NCI-H2029 (cell line): ENCODE data around the gene ZNF574.

Experiments
- DNase-seq: peaks from one replicate; lab custom pipeline; 2025; lab: John Stamatoyannopoulos, UW

Gene ZNF574

GRCh38 chr19:42054205-42054604 lies 21.8 kb upstream of the ZNF574 start:
- no peak for DNase-seq

- no peak for DNase-seq
Observed at GRCh38 chr19:42057846-42058245, 18.1 kb upstream of the ZNF574 start.

GRCh38 chr19:42059196-42059595 lies 16.8 kb upstream of the ZNF574 start:
- DNase-seq, result no peak

GRCh38 chr19:42060117-42060516 lies 15.8 kb upstream of the ZNF574 start:
- DNase-seq, result no peak

- no peak for DNase-seq
Observed at GRCh38 chr19:42062381-42062780, 13.6 kb upstream of the ZNF574 start.

GRCh38 chr19:42064432-42064831 lies 11.5 kb upstream of the ZNF574 start:
- no peak for DNase-seq

- DNase-seq, result no peak
Observed at GRCh38 chr19:42065051-42065450, 10.9 kb upstream of the ZNF574 start.

GRCh38 chr19:42065511-42065910 lies 10.5 kb upstream of the ZNF574 start:
- no peak for DNase-seq

GRCh38 chr19:42066075-42066754 lies 9.8 kb upstream of the ZNF574 start:
- DNase-seq, result peak; percentile 13

GRCh38 chr19:42067315-42067888 lies 8.6 kb upstream of the ZNF574 start:
- no peak for DNase-seq

GRCh38 chr19:42068361-42068755 lies 7.6 kb upstream of the ZNF574 start:
- no peak for DNase-seq

- no peak for DNase-seq
Observed at GRCh38 chr19:42068756-42069571, 7.0 kb upstream of the ZNF574 start.

GRCh38 chr19:42069619-42070351 lies 6.2 kb upstream of the ZNF574 start, which contains the start of gene GRIK5:
Gene GRIK5, minus strand, starts transcription at chr19:42070206. Its CDS starts 4,436 bp downstream, at chr19:42065770.
- DNase-seq, result no peak

- DNase-seq, result no peak
Observed at GRCh38 chr19:42071247-42071646, 4.7 kb upstream of the ZNF574 start.

- no peak for DNase-seq
Observed at GRCh38 chr19:42074513-42075363, 1.2 kb upstream of the ZNF574 start.

GRCh38 chr19:42075364-42075615 lies 676 bp upstream of the ZNF574 start:
- DNase-seq, result no peak

- no peak for DNase-seq
Observed at GRCh38 chr19:42076380-42076944, 496 bp downstream of the ZNF574 start.

GRCh38 chr19:42078058-42078457 lies 2.1 kb downstream of the ZNF574 start:
- no peak for DNase-seq

GRCh38 chr19:42078538-42079275 lies 2.7 kb downstream of the ZNF574 start:
- no peak for DNase-seq

- no peak for DNase-seq
Observed at GRCh38 chr19:42079276-42079669, 3.3 kb downstream of the ZNF574 start.
